BLaER1 treated with 17β-estradiol and CSF1 and Interleukin-3, amounts not matched to agents 10 nM and 100 nM (cell line): ENCODE results near the gene ABHD5.
A peak's percentile ranks its signal among the peaks of the same experiment; 100 is the strongest.

Experiments
- H3K27ac ChIP-seq, 11 experiments: shearing (Covaris generic); formaldehyde crosslinking; 2 replicates each; pipeline ENCODE4 v1.8.1; 2022
- H3K27me3 ChIP-seq, 11 experiments: shearing (Covaris generic); formaldehyde crosslinking; 2 replicates each; pipeline ENCODE4 v1.8.1; 2022
- H3K36me3 ChIP-seq, 11 experiments: shearing (Covaris generic); formaldehyde crosslinking; 2 replicates each; pipeline ENCODE4 v1.8.1; 2022
- H3K4me1 ChIP-seq, 10 experiments: shearing (Covaris generic); formaldehyde crosslinking; 2 replicates each; pipeline ENCODE4 v1.8.1; 2022
- H3K4me2 ChIP-seq, 11 experiments: shearing (Covaris generic); formaldehyde crosslinking; 2 replicates each; pipeline ENCODE4 v1.8.1; 2022
- H3K4me3 ChIP-seq, 10 experiments: shearing (Covaris generic); formaldehyde crosslinking; 2 replicates each; pipeline ENCODE4 v1.8.1; 2022
- H3K9ac ChIP-seq, 11 experiments: shearing (Covaris generic); formaldehyde crosslinking; 2 replicates each; pipeline ENCODE4 v1.8.1; 2022
- H3K9me3 ChIP-seq, 11 experiments: shearing (Covaris generic); formaldehyde crosslinking; replicated peaks in 1 of 11; 2 replicates each; pipeline ENCODE4 v1.8.1; 2022
- H4K20me1 ChIP-seq, 11 experiments: shearing (Covaris generic); formaldehyde crosslinking; 2 replicates each; pipeline ENCODE4 v1.8.1; 2022
- Cebpa-rat ChIP-seq, 11 experiments: shearing (Covaris generic); IDR thresholded peaks; 2 replicates each; pipeline ENCODE4 v1.8.1; 2022

The ABHD5 gene

DNA sequence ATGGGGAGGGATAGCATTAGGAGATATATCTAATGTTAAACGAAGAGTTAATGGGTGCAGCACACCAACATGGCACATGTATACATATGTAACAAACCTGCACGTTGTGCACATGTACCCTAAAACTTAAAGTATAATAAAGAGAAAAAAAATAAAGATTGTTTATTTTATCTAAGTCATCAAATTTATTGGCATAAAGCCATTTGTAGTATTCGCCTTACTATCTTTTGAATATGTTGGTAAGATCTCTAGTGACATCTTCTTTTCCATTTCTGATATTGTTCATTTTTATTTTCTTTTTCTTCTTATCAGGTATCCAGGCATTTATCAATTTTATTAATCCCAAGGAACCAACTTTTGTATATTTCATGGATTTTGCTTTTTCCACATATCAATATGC, 5.8 kb upstream of the ABHD5 start:
- Histone ChIP-seq H3K4me2 (no peak overlapping the region), H3K9ac (no peak overlapping the region), H3K27ac (no peak overlapping the region), H3K36me3 (no peaks in the 10 kb centered on the region), H3K4me3 (no peak overlapping the region), H3K27me3 (no peaks in the 10 kb centered on the region), H4K20me1 (no peaks in the 10 kb centered on the region), H3K4me1 (peaks cover 0 to under 1% (median 0%) of the 10 kb centered on the region in 10 experiments; a peak in 1 of 20 replicates), H3K9me3 (no peaks in the 10 kb centered on the region)
- TF ChIP-seq Cebpa-rat (IDR thresholded peaks at IDR 0.05): no peak

DNA sequence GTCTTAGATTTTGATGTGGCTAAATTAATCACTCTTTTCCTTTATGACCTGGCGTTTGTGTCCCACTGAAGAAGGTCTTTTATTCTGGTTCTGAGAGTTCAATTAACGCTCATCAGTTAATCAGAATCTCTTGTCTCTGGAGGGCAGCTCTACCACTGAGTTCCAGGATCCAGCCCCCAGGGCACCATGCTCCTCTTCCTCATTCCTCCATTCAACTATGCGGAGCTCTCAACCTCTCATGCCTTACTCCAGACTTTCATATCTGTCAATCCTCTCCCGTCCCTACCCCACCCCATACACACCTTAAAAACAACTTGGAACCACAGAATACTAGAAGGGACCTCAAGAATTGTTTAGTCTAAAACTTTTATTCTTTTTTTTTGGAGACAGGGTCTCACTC, 4.8 kb upstream of the ABHD5 start:
- Histone ChIP-seq H3K4me2 (no peak overlapping the region), H3K27me3 (no peaks in the 10 kb centered on the region), H3K36me3 (no peaks in the 10 kb centered on the region), H3K4me3 (no peak overlapping the region), H4K20me1 (no peaks in the 10 kb centered on the region), H3K9me3 (no peaks in the 10 kb centered on the region), H3K27ac (no peak overlapping the region), H3K4me1 (peaks cover 0 to 6% (median 4%) of the 10 kb centered on the region in 10 experiments; a peak in 11 of 20 replicates), H3K9ac (no peak overlapping the region)
- TF ChIP-seq Cebpa-rat (IDR thresholded peaks at IDR 0.05): no peak

DNA sequence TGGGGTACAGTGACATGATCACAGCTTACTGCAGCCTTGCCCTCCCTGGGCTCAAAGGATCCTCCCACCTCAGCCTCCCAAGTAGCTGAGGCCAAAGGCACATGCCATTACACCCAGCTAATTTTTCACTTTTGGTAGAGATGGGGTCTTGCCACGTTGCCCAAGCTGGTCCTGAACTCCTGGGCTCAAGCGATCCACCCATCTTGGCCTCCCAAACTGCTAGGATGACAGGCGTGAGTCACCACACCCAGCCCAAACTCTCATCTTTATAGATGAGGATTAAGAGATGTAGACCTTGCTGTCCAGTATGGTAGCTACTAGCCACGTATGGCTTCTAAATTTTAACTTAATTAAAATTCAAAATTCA, 4.4 kb upstream of the ABHD5 start:
- Histone ChIP-seq H3K27me3 (no peaks in the 10 kb centered on the region), H3K9ac (no peak overlapping the region), H3K9me3 (no peaks in the 10 kb centered on the region), H3K36me3 (no peaks in the 10 kb centered on the region), H3K27ac (no peak overlapping the region), H3K4me1 (peaks cover 0 to 6% (median 4%) of the 10 kb centered on the region in 10 experiments; a peak in 11 of 20 replicates), H3K4me3 (no peak overlapping the region), H4K20me1 (no peaks in the 10 kb centered on the region), H3K4me2 (no peak overlapping the region)
- TF ChIP-seq Cebpa-rat (IDR thresholded peaks at IDR 0.05): no peak

DNA sequence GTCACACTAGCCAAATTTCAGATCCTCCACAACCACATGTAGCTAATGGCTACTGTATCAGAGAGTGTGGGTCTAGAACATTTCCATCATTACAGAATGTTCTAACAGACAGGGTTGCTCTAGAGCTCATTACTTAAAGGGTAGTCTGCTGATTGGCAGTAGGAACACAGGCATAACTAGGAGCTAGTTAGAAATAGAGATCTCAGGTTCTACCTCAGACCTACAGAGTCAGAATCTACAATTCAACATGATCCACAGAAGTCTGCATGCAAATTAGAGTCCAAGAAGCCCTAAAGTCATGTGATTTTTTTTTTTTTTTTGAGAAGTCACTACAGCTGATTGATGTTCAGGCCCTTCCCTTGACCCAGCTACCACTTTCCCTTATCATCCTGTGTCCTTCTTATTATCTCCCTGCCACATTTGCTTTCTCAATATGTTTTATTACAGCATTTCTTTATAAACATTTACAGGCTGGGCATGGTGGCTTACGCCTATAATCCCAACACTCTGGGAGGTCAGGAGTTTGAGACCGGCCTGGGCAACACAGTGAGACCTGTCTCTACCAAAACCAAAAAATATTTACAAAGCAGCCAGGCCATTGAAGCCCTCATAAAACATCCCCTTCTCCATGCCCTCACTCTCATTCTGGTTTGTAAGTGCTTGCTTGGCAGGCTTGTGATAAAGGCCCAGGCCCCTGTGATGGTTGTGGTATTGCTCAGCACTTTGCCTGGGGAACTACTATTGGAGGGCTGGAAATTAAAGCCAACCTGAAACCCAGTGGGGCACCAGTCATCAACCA, 3.8 kb upstream of the ABHD5 start:
- no peak for TF ChIP-seq Cebpa-rat (IDR thresholded peaks at IDR 0.05)
- H3K9me3 ChIP-seq: no peaks in the 10 kb centered on the region
- H3K27ac ChIP-seq: no peak overlapping the region
- no peaks in the 10 kb centered on the region for H3K27me3 ChIP-seq
- no peak overlapping the region for H3K4me2 ChIP-seq
- H3K36me3 ChIP-seq: no peaks in the 10 kb centered on the region
- H3K4me1 ChIP-seq: peaks cover 3 to 9% (median 8%) of the 10 kb centered on the region in 10 experiments
- no peak overlapping the region for H3K9ac ChIP-seq
- no peak overlapping the region for H3K4me3 ChIP-seq
- no peaks in the 10 kb centered on the region for H4K20me1 ChIP-seq

DNA sequence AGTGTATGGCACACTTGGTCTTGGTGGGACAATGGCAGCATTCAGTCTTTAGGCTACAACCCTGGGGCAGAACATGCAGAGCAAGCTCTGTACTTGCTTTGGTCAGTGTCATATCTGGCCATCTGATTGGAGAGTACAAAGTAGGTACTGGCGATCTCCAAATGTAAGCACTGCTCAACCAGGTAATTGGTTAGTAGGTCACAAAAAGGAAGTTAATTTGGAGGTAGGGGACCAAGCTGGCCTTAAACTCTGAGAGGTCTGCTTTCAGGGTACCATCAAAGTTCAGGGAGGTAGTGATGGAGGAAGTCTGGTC, 3.3 kb upstream of the ABHD5 start:
- no peaks in the 10 kb centered on the region for H3K9me3 ChIP-seq
- no peak for TF ChIP-seq Cebpa-rat (IDR thresholded peaks at IDR 0.05)

DNA sequence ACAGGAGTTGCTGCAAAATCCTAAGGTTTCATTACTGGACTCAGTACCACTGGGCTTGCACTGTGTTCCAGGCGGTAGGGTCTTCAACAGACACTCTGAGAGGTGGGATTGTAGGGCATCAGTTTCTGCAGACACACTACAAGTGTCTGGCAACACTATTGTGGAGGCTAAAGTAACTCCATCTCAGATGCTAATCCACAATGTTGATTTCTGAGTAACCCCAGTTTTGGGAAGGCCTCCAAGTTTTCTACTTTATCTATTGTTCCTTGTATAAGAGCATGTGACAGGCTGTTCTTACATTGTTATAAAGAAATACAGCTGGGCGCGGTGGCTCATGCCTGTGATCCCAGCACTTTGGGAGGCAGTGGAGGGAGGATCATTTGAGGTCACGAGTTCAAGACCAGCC, 2.5 kb upstream of the ABHD5 start:
- Histone ChIP-seq H4K20me1 (peaks cover 0 to 9% (median 0%) of the 10 kb centered on the region in 11 experiments; a peak in 1 of 22 replicates), H3K27ac (no peak overlapping the region), H3K4me2 (no peak overlapping the region), H3K36me3 (no peaks in the 10 kb centered on the region), H3K4me3 (no peak overlapping the region), H3K27me3 (no peaks in the 10 kb centered on the region), H3K9ac (no peak overlapping the region), H3K4me1 (peaks cover 12 to 21% (median 17%) of the 10 kb centered on the region in 10 experiments), H3K9me3 (no peaks in the 10 kb centered on the region)
- TF ChIP-seq Cebpa-rat (IDR thresholded peaks at IDR 0.05): no peak

More for the DNA sequence above, 3.3 kb upstream of the ABHD5 start:
- H3K4me3 ChIP-seq: no peak overlapping the region
- no peak overlapping the region for H3K4me2 ChIP-seq
- no peak overlapping the region for H3K9ac ChIP-seq
- H3K27me3 ChIP-seq: no peaks in the 10 kb centered on the region
- no peak overlapping the region for H3K27ac ChIP-seq
- H4K20me1 ChIP-seq: 0 out of 22 replicates have a peak, but pooled peaks cover 0 to 5% (median 0%) of the 10 kb centered on the region in 11 experiments
- no peaks in the 10 kb centered on the region for H3K36me3 ChIP-seq
- H3K4me1 ChIP-seq: peaks cover 9 to 15% (median 14%) of the 10 kb centered on the region in 10 experiments

DNA sequence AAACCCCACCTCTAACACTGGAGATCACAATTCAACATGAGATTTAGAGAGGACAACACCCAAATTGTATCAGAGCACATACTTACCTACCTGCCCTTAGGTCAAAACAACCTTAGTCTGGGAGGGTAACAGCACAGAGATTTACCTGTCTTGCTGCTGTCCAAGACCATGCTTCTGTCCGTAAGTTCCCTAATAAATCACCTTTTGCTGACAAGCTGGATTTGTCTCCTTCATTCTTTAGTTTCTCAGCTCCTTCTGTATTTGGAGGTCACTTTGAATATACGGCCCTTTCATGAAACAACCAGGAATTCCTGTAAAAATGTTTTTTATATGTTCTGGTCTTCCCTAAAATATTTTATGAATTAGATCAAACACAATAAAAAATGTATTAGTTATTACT, 1.6 kb upstream of the ABHD5 start:
- no peak overlapping the region for H3K27ac ChIP-seq
- no peak overlapping the region for H3K4me3 ChIP-seq
- peaks cover 0 to 10% (median 0%) of the 10 kb centered on the region in 11 experiments; a peak in 1 of 22 replicates for H4K20me1 ChIP-seq
- no peaks in the 10 kb centered on the region for H3K27me3 ChIP-seq
- no peak overlapping the region for H3K4me2 ChIP-seq
- no peak for TF ChIP-seq Cebpa-rat (IDR thresholded peaks at IDR 0.05)
- H3K36me3 ChIP-seq: no peaks in the 10 kb centered on the region
- peaks cover 12 to 21% (median 17%) of the 10 kb centered on the region in 10 experiments for H3K4me1 ChIP-seq
- no peaks in the 10 kb centered on the region for H3K9me3 ChIP-seq
- H3K9ac ChIP-seq: no peak overlapping the region

DNA sequence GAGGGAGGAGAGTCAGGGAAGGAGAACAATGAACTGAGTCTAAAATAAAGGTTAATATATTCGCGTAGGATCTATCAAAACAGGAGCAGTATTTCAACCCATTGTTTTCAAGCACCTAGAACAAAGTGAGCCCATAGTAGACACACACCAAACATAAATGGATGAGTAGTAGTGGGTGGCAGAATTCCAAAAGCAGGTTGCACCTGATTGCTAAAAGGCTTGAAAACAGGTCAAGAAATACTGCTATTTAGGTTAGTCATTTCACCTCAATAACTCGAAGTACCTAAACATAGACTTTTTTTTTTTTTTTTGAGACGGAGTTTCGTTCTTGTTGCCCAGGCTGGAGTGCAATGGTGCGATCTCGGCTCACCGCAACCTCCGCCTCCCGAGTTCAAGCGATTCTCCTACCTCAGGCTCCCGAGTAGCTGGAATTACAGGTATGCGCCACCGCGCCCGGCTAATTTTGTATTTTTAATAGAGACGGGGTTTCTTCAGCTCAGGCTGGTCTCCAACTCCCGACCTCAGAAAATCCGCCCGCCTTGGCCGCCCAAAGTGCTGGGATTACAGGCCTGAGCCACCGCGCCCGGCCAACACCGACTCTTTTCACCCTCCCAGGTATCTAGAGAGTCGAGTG, 855 bp upstream of the ABHD5 start:
- TF ChIP-seq Cebpa-rat (IDR thresholded peaks at IDR 0.05): no peak
- peak overlapping the region; percentile 77 to 95 (median 92) for H3K4me3 ChIP-seq
- H3K9ac ChIP-seq: peak overlapping the region in 9 of 11 experiments; percentile 84 to 94 (median 93); a peak in 9 of 22 replicates
- peaks cover 12 to 21% (median 17%) of the 10 kb centered on the region in 10 experiments for H3K4me1 ChIP-seq
- peak overlapping the region; percentile 72 to 93 (median 85) for H3K4me2 ChIP-seq
- no peaks in the 10 kb centered on the region for H3K27me3 ChIP-seq
- H4K20me1 ChIP-seq: peaks cover 0 to 12% (median 0%) of the 10 kb centered on the region in 11 experiments; a peak in 3 of 22 replicates
- no peaks in the 10 kb centered on the region for H3K36me3 ChIP-seq
- no peaks in the 10 kb centered on the region for H3K9me3 ChIP-seq
- H3K27ac ChIP-seq: peak overlapping the region in 2 of 11 experiments; percentile 54 to 91; a peak in 3 of 22 replicates

DNA sequence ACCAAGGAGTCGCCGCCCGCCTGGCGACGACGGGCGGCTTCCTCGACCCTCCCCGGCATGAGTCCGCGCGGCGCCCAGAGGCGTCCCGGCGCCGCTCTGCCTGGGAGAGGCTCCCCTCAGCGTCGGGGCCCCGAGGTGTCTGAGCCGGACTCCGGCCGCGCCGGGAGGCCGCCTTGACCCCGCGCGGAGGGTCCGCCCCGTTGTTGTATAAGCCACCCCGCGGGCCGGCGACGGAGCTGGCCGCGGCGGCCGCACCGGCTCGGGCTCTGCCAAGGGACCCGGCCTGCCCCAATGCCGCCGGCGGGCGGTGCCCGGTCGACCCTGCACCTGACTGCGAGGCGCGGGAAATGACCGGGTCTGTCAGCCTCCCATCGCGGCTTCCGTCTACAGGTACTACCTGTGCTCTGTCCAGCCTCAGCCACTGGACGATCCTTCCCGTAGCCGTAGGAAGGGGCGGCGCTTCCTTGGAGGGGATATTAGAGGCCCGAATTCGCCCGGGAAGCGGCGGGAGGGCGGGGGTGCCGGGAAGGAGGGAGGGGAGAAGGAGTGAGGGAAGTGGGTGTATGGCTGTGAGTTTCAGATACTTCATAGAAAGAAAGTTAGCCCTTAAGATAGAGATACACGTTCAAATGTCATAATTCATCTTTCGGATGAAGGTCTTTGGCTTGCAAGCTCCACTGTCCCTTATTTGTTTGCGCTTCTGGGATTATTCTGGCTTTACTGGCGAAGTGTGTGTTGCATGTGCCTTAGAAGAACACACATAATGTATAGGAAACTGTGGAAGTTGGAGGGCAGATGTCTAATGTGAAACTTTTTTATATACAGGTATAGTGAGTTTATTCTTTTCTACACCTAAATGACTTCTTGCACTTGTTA, 620 bp downstream of the ABHD5 start:
- H3K27me3 ChIP-seq: no peaks in the 10 kb centered on the region
- H3K9me3 ChIP-seq: no peaks in the 10 kb centered on the region
- peaks cover 12 to 31% (median 17%) of the 10 kb centered on the region in 10 experiments for H3K4me1 ChIP-seq
- peak overlapping the region; percentile 82 to 94 (median 89) for H3K27ac ChIP-seq
- peak overlapping the region; percentile 73 to 90 (median 85) for H3K4me2 ChIP-seq
- H3K4me3 ChIP-seq: peak overlapping the region; percentile 77 to 95 (median 92)
- no peaks in the 10 kb centered on the region for H3K36me3 ChIP-seq
- H3K9ac ChIP-seq: peak overlapping the region; percentile 84 to 98 (median 93)
- no peak for TF ChIP-seq Cebpa-rat (IDR thresholded peaks at IDR 0.05)
- H4K20me1 ChIP-seq: peaks cover 0 to 13% (median 0%) of the 10 kb centered on the region in 11 experiments; a peak in 3 of 22 replicates
